ENCODE results near the gene CLCA2.

Gene CLCA2

GRCh38 chr1:86477682-86478081 lies 53.7 kb downstream of the CLCA2 start:
- DNase-seq = no peak

DNA sequence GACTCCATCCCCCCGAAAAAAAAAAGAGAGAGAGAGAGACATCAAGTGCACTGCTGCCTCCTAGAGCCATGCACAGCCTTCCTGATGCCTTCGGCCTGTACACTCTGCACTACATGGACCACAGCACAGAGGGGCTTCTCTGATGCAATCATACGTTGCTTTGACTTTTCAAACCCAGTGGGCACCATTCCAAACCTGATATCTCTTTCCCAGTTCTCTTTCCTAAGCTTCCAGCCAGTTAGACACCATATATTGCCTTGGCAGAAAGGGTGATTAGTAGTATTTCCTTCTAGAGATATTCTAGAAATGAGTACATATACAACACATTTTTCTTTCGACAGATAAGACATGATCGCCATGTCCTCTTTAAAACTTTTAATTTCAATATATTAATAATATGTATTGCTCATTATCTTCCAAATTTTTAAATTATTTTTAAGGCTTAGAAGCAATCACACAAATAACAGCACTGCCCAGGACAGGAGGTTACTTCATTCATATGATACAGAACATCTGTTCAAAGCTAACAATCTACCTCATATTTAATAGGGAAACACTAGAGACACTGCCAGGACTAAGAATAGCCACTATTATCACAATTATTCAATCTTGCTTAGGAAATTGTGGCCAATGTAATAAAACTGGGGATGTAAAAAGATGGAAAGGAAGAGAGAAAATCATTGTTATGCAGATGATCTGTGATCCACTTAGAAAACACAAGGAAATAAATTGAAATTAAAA lies 54.6 kb downstream of the CLCA2 start:
- DNase-seq = no peak

GRCh38 chr1:86481966-86482365 lies 58.0 kb downstream of the CLCA2 start:
- DNase-seq = no peak

GRCh38 chr1:86487131-86487810 lies 63.3 kb downstream of the CLCA2 start:
- no peak for DNase-seq

- DNase-seq = no peak
These were observed 63.8 kb downstream of the CLCA2 start for GRCh38 chr1:86487811-86488141.

GRCh38 chr1:86489242-86489878 lies 65.4 kb downstream of the CLCA2 start:
- no peak for DNase-seq

- DNase-seq = no peak
These were observed 67.4 kb downstream of the CLCA2 start for GRCh38 chr1:86491171-86491950.

GRCh38 chr1:86498281-86498680 lies 74.3 kb downstream of the CLCA2 start:
- no peak for DNase-seq

- DNase-seq = no peak
These were observed 76.1 kb downstream of the CLCA2 start for GRCh38 chr1:86499987-86500593.

GRCh38 chr1:86500714-86501113 lies 76.7 kb downstream of the CLCA2 start:
- DNase-seq = no peak

GRCh38 chr1:86502125-86502646 lies 78.2 kb downstream of the CLCA2 start:
- peak; percentile 44 for DNase-seq

GRCh38 chr1:86502721-86503405 lies 78.9 kb downstream of the CLCA2 start:
- peak; percentile 44 for DNase-seq

- DNase-seq = peak; percentile 36
These were observed 79.6 kb downstream of the CLCA2 start for GRCh38 chr1:86503406-86504136.

GRCh38 chr1:86504137-86504479 lies 80.1 kb downstream of the CLCA2 start:
- no peak for DNase-seq

GRCh38 chr1:86504895-86505563 lies 81.1 kb downstream of the CLCA2 start:
- no peak for DNase-seq

DNA sequence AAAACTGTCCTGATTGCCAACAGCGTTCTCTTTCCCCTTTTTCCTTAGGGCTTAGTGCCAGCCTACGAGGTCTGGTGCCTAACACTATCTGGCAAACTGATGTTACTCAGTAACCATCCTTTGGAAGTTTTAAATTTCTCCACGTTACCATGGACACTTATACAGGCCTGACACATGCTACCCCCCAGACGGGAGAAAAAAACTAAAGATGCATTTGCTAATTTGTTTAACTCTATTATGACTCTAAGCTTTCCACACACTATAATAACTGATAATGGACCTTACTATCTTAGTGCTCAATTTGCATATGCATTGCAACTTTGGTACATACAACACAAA lies 81.6 kb downstream of the CLCA2 start:
- no peak for DNase-seq

Measured in DMS79 (cell line).